ENCODE measurements around the gene KLHL6.

DNA sequence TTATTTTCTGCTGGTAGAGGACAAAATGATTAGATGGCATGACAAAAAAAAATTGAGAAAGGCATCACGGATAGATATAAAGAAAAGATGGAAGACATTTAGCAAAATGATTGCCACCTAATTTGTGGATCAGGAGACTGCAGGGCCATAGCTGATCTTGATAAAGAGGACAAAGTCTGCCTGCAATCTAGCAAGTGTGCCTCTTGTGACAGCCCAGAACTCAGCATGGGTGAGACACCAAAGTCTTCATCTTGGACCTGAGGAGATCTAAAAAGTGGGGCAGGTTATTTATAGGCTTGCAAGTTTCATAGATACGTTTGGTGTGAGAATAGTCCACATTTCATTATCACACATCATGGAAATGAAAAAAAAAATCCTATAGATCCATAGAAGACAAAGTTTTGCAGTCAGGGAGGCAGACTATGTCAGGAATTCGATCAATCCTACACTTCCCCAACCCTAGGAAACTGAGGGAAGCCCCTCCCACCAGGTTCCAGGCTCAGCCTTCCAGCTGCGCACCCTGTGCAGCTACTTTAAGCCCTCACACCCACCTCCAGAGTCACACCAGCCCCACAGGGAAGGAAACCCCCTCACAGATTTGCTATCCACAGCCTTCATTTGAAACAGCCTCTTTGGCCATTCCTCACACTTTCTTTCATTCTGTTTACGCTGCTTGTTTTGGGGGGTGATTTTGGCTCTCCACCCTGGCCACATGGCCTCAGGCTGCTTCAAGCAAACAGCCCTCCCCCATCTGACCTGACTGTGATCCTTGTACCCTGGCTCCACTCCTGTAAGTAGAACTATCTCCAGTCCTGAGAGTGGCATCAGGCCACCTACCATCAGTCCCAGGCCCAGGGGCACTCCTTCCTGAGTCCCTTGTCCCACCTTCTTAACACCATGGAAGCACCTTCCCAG lies 28.1 kb upstream of the KLHL6 start:
- no peak for TF ChIP-seq CTCF (conservative IDR thresholded peaks at IDR 0.05)
- TF ChIP-seq ZFX (IDR thresholded peaks at IDR 0.05), result no peak
